ENCODE results near the gene RPS6KB2.
"Not testable (repeated sequence)": the region's sequence is repeated elsewhere in the genome, so short reads cannot be mapped to it uniquely, and the experiment has no call there.

The RPS6KB2 gene

GRCh38 chr11:67411785-67412152, 16.5 kb upstream of the RPS6KB2 start:
- no peak for DNase-seq

GRCh38 chr11:67412495-67413179, 15.7 kb upstream of the RPS6KB2 start:
- no peak for DNase-seq

GRCh38 chr11:67413266-67413849, 14.9 kb upstream of the RPS6KB2 start:
- DNase-seq: no peak

GRCh38 chr11:67415501-67416304, 12.6 kb upstream of the RPS6KB2 start, which contains the start of gene CARNS1:
TSS of gene CARNS1 (plus strand) at chr11:67415678. CDS start at chr11:67416200, 522 bp downstream.
- no peak for DNase-seq

- DNase-seq: no peak
These were observed 11.6 kb upstream of the RPS6KB2 start for GRCh38 chr11:67416416-67417335.

GRCh38 chr11:67417425-67417824, 10.9 kb upstream of the RPS6KB2 start:
- DNase-seq: no peak

- no peak for DNase-seq
These were observed 9.6 kb upstream of the RPS6KB2 start for GRCh38 chr11:67418476-67419281.

- no peak for DNase-seq
These were observed 8.8 kb upstream of the RPS6KB2 start for GRCh38 chr11:67419325-67420049.

- no peak for DNase-seq
These were observed 8.1 kb upstream of the RPS6KB2 start for GRCh38 chr11:67420147-67420645.

GRCh38 chr11:67420646-67421429, 7.5 kb upstream of the RPS6KB2 start:
- DNase-seq: peak; percentile 92

GRCh38 chr11:67421430-67422031, 6.8 kb upstream of the RPS6KB2 start:
- DNase-seq: no peak

GRCh38 chr11:67422891-67423290, 5.4 kb upstream of the RPS6KB2 start:
- DNase-seq: no peak

- DNase-seq: no peak
These were observed 4.8 kb upstream of the RPS6KB2 start for GRCh38 chr11:67423466-67423865.

GRCh38 chr11:67423891-67424613, 4.2 kb upstream of the RPS6KB2 start:
- no peak for DNase-seq

GRCh38 chr11:67427364-67427859, 882 bp upstream of the RPS6KB2 start:
- DNase-seq: not testable (repeated sequence)

- DNase-seq: no peak
These were observed 859 bp downstream of the RPS6KB2 start for GRCh38 chr11:67429038-67429668.

- DNase-seq: no peak
These were observed 1.4 kb downstream of the RPS6KB2 start for GRCh38 chr11:67429722-67430121.

Data from NCI-H187 (cell line).